ENCODE results near the gene COBLL1. TPM values are rescaled to one million over a fixed set of nuclear protein-coding genes. Genes with fewer than 3 reads are reported as not detected.
"Not testable (repeated sequence)": the region's sequence is repeated elsewhere in the genome, so short reads cannot be mapped to it uniquely, and the experiment has no call there.

Gene COBLL1
- total RNA-seq, 1 donor from 2014 or later = not detected

DNA sequence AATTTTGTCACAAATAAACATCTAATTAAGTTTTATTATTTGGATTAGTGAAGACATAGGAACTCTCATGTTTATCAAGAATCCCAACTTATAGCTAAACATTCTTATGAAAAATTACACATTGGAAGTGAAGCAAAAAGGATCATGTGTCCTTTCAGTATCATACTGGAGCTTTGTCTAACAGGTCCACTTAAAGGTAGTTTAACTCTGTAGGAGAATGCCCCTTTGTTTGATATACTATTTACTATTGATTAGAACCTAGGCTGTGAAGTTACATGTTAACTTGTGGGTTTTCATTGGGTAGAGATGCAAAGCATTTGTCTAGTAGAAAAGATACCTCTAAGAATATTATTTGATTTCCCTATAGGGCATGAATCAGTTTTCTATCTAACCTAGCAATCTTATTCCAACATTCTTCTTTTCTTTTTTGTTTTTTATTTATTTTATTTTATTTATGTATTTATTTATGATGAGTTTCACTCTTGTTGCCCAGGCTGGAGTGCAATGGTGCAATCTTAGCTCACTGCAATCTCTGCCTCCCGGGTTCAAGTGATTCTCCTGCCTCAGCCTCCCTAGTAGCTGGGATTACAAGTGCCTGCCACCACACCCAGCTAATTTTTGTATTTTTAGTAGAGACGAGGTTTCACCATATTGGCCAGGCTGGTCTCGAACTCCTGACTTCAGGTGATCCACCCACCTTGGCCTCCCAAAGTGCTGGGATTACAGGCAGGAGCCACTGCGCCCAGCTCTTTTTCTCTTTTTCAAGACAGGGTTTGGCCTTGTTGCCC lies 18.5 kb upstream of the COBLL1 start:
- intact Hi-C loops (cut with micrococcal nuclease) = not testable (repeated sequence)

DNA sequence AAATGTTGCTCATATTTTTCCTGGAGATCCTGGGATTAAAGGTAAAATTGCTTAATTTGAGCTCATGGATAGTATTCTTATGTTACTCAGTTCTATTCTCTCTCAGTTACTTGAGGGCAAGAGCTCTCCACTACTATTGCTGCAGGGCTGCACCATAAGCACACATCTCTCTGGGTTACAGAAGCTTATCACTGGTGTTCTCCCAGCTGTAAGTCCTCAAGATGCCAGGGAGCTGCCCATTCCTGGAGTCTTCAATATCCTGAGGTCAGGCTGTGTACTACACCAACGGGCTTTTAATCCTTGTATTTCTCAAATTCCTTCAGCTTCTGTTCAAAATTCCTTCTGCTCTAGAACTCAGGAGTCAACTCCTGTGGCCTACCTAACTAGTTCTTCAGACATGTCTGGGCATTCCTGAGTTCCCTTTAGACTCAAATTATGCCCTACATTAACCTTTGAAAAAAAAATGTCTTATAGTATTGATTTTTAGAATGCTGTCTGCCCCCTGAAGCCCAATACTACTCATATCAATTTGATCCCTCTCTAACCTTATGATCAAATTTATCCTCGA lies 17.7 kb upstream of the COBLL1 start:
- intact Hi-C loops (cut with micrococcal nuclease) = no loop called here

DNA sequence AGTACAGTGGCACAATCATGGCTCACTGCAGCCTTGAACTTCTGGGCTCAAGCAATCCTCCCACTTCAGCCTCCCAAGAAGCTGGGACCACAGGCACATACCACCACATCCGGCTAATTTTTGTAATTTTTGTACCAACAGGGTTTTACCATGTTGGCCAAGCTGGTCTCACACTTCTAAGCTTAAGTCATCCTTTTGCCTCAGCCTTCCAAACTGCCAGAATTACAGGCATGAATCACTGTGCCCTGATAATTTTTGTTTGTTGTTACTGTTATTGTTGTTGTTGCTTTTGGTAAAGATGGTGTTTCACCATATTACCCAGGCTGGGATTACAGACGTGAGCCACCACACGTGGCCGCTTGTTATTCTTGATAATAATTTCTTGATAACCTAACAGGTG lies 10.5 kb upstream of the COBLL1 start:
- intact Hi-C loops (cut with micrococcal nuclease) = no loop called here

DNA sequence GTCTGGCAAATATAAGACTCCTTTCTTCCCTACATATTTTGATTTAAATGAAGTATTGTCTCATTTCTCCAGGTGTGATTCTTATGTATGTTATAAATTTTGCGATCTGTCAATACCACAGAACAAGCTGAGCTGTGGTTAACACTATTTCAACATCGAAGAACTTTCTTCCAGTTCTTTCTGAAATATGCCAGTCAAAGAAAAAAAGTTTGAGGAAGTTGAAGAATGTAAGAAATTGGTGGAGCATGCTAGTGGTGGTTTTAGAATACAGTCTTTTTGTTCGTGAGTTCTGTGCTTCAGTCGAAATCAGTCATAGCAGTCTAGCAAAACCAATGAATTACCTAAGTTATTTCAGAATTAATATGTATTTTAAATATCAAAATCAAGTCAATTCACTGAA lies 8.6 kb upstream of the COBLL1 start:
- intact Hi-C loops (cut with micrococcal nuclease) = no loop called here

DNA sequence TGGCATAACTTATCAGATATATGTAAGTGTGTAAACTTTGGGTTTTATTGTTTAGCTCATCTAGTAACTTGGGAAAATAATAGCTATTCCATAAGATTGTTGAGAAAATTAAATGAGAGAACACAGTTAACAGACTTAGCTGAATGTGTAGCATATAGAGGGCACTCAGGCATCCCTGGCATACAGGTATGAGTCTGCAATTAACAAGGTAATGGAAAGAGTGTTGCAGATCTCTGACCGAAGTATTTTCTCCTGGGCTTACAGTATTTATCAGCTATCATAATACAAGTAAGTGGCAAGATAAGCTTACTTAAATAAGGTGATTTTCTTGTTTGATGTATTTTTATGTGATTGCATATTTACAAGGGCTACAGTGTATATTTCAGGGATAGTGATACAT lies 7.9 kb upstream of the COBLL1 start:
- intact Hi-C loops (cut with micrococcal nuclease) = no loop called here

DNA sequence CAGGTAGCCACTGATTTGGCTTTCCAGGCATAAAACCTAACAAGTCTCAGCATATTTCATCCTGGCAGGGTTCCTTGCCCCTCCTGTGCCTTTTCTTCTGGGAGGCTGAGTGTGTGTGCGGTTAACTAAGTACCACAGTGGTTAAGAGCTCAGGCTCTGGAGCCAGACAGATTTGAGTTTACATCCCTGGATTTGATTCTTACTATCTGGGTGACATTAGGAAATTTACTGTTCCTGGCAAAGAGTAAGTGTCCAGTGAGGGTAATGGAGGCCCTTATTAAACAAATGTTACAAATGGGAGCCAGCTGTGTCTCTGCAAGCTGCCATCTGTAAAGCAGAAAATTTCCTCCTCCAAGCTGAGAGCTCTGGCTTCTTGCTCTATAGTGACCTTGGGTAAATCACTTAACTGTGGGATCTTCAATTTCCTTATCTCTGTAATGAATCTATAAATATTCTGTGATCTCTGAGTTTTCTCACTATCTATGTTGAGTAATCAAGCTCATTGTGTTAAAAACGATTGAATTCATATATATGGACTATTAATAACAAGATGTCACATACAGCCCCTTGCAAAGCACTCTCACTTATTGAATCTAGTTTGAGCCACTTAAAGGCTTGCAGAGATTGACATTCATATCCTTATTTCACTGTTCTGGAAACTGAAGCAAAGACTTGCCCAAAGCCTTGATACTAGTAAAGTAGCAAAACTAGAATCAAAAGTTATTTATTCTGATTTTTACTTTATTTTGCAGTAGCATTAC lies 6.5 kb upstream of the COBLL1 start:
- intact Hi-C loops (cut with micrococcal nuclease) = no loop called here

DNA sequence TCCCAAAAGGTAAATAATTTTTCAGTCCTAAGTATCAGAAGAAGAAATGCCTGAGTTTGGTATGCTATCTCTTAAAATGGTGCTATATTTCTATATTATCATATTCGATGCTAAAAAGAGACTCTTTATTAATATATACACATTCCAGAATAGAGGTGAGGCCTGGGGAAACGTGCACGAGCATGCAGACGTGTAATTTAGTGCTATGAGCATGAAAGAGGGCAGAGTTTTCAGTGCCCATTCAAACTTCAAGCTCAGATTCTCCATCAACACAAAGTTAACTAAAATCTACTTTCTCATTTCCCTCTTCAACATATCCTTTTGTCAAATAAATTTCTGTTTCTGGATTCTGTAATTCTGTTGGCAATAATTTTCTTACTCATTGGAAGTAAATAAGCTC lies 5.7 kb upstream of the COBLL1 start:
- intact Hi-C loops (cut with micrococcal nuclease) = no loop called here

DNA sequence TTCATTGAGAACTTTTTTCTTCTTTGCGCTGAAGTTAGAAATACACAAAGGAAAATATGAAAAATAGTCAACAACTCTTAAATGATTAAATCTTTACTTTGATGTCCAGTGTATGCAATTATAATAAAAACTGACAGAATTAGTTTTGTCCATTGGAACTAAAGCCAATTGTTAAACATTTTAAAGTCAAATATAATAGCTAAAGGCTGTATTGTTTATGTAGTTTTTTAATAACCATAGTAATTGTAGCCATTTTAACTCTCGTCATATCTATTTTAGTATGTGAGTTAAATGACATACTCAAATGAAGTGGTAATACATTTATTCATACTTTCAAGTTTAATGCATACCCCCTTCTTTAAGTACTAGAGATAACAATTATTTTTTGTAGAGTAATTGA lies 4.7 kb upstream of the COBLL1 start:
- intact Hi-C loops (cut with micrococcal nuclease) = no loop called here

DNA sequence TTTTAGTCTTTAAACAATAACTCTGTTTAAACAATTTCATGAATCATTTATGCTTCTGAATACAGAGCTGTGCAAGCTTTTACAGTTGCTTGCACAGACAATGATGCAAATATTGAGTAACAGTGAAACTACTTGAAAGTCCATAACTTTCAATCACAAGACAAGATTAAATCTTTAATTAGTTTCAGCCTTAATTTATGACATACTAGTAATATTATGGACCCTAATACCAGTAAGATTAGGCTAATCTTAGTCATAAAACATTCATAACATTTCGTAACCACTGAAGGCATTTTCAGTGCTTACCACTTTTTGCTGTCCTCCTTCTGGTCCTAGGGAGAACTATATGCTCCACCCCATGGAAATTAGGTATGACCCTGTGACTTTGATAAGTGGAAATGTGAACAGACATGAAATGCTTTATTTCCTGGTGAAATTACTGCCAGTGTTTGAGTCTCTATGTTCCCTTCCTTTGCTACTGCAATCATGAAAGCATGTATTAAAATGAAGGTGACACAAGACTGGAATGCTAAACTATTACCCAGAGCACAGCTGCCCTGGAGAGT lies 1.8 kb upstream of the COBLL1 start:
- intact Hi-C loops (cut with micrococcal nuclease) = loop anchor here (5.0 kb wide), 1 partner anchor 54 kb away; no protein-coding TSS in a partner anchor

DNA sequence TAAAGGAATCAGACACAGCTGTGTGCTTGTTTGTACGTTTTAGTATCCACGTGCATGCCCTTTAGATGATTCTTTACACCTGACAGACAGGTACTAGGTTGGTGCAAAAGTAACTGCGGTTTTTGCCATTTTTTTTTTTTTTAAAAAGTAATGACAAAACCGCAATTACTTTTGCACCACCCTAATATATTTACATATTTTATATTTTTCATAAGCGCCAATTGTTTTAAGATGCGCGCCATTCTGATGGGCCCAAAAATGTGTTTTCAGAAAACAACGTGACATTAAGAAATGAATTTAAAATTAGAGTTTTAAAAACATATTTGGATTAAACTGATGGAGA lies 972 bp upstream of the COBLL1 start:
- intact Hi-C loops (cut with micrococcal nuclease) = loop anchor here (5.0 kb wide), 1 partner anchor 55 kb away; no protein-coding TSS in a partner anchor

DNA sequence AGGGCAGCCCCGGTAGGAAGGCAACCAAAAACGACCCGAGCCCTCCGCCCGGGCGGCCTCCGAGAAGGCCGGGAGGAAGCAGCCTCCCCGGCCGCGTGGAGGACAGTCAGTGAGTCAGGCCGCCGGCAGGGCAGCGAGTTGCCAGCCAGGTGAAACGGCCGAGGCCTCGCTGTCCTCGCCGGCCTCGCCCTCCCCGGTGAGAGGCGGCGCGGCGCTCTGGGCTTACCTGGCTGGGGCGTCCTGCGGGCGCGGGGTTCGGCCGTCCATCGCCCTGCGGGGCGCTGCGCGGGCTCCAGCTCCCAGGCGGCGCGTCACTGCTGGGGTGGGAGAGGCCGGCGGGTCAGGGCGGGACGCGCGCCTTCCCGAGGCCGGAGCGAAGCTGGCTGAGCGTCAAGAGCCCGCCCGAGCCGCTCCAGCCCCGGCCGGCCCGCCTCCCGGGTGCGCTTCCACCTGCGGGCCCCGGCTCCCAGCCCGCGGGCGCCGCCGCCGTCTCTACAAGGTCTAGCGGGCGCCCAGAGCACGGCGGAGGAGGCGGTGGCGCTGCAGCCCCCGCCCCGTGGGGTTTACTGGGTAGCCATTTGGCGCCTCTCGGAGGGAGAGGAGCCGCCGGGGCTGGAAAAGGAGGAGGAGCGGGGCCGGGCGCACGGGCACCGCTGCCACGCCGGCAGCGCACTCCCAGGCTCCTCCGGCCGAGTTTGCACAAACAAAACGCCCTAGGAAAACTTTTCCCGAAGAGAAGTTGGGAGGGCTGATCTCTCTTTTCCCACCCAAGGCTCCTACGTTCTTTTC lies 499 bp downstream of the COBLL1 start:
- intact Hi-C loops (cut with micrococcal nuclease) = loop anchor here (2.0 to 5.0 kb wide), 2 partner anchors 56 to 72 kb away; no protein-coding TSS in a partner anchor

DNA sequence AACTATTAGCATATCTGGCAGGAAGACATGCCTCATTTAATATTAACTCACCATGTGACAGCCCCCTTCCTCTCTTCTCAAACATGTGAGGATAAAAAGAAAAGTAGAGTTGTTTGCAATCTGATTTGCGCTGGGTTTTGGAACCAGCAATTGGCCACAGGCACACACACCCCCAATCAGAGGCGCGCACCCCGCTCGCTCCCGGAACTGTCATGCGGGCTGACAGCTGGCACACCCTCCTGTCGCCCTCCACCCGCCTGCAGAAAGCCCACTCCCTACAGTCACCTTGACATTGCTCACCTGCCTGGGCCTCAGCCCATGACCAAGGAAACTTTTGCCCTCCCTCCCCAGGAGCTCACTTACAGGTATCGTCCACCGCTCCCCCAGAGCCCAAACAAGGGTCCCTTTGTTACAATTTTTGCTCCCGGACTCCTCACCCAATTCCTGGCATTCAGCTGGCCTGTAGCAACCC lies 1.1 kb downstream of the COBLL1 start:
- intact Hi-C loops (cut with micrococcal nuclease) = loop anchor here (2.0 to 5.0 kb wide), 2 partner anchors 57 to 72 kb away; no protein-coding TSS in a partner anchor

DNA sequence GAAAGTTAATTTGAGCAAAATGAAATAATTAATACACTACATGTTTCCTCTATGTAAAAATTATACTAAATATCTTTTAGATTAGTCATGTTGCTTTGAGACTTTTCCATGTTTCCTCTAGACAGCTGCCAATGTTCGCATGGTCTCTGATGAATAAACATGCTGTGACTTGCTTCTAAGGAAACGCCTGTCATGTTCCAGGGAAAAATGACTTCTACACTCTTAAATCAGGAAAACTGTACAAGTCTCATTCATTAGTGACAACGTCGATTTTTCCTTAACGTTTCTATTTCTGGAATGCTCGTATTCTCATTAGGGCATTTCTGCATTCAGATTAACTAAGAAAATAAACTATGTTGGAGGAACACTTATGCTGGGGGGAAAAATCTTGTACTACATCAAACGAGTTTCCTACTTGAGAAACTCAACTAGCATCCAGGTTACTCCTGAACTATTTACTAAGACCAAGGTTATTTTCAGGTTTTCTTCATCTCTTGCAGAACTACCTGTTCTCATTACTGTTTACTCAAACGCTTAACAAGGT lies 1.6 kb downstream of the COBLL1 start:
- intact Hi-C loops (cut with micrococcal nuclease) = loop anchor here (2.0 to 5.0 kb wide), 2 partner anchors 57 to 73 kb away; no protein-coding TSS in a partner anchor

DNA sequence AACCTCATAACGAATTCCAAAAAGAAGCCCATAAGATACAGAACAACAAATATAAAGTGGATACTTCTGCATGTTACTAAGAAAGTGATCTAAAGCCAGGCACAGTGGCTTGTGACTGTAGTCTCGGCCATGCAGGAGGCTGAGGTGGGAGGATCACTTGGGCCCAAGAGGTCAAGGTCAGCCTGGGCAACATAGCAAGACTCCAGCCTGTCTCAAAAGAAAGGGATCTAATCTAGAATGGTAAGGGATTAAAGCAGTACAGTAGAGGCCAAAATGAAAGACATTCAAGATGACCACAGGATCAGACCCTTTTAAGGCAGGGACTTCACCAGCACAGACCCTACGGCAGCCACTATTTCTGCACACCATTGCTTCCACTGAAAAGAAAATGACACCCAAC lies 3.8 kb downstream of the COBLL1 start:
- intact Hi-C loops (cut with micrococcal nuclease) = no loop called here

DNA sequence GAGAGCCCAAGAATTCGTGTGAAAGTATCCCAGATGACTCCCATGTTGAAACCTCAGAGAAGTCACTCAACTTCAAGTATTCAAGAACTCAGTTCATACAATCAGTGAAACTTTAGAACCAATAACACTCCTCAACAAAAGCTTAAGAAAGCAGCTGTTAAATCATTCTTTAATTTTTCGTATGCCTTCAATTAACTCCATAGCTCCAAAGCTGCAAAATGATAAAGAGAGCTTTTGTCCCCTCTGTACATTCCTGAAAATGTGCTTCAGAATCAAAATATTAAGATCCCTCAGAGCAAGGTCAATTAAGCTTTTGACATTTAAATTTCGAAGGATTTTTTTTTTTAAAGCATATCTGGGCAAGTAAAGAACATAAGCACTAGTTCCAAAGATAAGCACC lies 4.7 kb downstream of the COBLL1 start:
- intact Hi-C loops (cut with micrococcal nuclease) = no loop called here

DNA sequence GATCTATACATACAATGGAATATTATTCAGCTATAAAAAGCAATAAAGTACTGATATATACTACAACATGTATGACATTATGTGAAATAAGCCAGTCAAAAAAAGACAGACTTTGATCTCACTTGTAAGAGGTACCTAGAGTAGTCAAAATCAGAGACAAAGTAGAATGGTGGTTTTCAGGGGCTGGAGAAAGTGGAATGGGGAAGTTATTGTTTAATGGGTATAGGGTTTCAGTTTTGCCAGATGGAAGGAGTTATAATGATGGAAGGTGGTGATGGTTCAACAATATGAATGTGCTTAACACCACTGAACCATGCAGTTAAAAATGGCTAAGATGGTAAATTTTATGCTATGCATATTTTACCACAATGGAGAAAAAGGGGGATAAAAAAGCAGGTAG lies 6.3 kb downstream of the COBLL1 start:
- intact Hi-C loops (cut with micrococcal nuclease) = no loop called here

DNA sequence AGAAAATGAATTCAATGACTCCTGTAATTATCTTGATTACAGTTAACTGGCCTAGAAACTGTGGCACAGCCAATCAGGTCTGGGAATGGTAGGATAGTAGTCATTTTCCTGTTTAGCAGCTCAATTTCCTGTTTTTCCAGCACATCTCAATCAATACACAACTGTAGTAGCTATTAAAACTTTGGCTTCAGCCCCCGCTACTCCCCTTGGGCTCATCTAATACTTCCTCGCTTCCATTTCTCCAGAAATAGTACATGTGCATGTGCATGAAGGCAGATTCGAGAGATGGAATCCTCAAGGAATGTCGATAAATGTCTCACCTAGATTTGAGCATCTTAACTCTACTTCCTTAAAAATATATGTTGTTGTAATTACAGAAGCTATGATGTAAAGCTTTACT lies 9.7 kb downstream of the COBLL1 start:
- intact Hi-C loops (cut with micrococcal nuclease) = no loop called here

DNA sequence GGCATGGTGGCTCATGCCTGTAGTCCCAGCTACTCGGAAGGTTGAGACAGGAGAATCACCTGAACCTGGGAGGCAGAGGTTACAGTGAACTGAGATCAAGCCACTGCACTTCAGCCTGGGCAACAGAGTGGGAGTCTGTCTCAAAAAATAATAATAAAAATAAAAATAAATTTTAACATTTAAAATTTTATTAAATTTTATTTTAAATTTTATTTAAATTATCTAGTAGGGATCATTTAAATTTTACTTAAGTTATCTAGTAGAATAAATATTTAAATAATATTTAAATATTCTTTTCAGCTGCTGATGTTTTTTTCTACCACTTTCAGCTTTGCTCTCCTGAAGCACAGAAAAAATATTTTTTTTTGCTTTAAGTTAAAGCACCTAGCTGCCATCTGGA lies 10.4 kb downstream of the COBLL1 start:
- intact Hi-C loops (cut with micrococcal nuclease) = no loop called here

DNA sequence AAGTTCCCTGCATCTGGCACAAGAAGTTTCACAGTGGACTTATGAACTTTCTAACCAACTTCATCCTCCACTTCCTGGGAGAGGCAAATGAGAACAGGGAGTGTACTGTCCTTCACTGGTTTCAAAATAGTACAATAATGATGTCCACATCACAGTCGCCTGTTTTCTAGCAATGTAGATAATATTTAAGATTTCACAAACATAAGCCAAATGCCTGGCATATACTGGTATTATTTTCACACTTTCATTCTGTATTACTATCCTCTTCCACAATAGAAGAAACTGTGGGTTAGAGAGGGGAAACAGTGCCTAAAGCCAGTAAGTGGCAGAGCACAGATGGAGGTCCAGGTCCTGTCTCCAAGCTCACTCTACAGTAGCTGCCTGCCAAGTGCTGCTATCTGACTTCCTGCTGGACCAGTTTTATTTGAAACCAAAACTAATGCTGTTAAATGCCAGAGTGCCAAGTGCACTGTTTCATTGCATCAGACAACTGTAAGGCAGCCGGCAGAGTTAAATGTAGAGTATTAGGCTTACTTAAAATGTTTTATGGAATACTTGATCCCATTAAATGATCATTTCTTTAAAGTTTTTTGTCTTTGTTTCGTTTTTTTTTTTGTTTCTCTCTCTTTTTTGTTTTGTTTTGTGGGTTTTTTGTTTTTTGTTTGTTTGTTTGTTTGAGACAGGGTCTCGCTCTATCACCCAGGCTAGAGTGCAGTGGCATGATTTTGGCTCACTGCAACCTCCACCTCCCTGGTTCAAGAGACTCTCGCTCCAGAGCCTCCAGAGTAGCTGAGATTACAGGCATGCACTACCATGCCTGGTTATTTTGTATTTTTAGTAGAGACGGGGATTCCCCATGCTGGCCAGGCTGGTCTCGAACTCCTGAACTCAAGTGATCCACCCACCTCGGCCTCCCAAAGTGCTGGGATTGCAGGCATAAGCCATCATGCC lies 15.1 kb downstream of the COBLL1 start:
- intact Hi-C loops (cut with micrococcal nuclease) = no loop called here

DNA sequence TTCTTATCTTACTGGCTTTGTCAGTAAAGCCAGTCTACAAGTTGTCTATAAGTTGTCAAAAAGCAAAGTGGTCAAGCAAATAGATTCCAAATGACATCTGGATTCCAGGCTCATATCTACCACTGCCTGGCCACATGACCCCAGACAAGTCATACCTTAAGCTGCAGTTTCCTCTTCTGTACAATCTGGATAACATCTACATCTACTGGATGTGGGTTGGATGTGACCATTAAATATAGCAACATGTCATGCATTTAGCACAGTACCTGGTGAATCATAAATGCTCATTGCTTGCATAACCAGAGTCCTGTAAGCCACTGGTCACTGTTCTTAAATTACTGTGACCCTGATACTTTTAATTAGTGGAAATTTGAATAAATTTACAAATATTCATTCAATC lies 16.8 kb downstream of the COBLL1 start:
- intact Hi-C loops (cut with micrococcal nuclease) = no loop called here
